CD14-positive monocyte (primary cell): ENCODE measurements around the gene VCL. TPM values are rescaled to one million over a fixed set of nuclear protein-coding genes. Genes with fewer than 3 reads are reported as not detected.

Experiments used
- DNase-seq, 3 donors: peaks; one replicate each; pipeline ENCODE4 v3.0.0-alpha.2; 2011 to 2022
- H2AFZ ChIP-seq: 2 replicates; pipeline ENCODE4 v1.6.0; 2012; ENCODE audit warnings: mild to moderate bottlenecking, low read depth, low read length, inconsistent platforms; ENCODE audit not compliant: insufficient read depth, poor library complexity, severe bottlenecking
- H3K27ac ChIP-seq, 2 donors: 1 replicate in 1 of 2; 2 replicates in 1 of 2; pipeline ENCODE4 v1.5.1; 2012 to 2013; ENCODE audit warnings: low read length in 2 of 2, control low read depth in 1 of 2, inconsistent platforms in 1 of 2, low read depth in 1 of 2, mild to moderate bottlenecking in 1 of 2
- H3K27me3 ChIP-seq, 2 donors: one replicate each; pipeline versions ENCODE4 v1.6.0 to v1.6.1; 2011 to 2013; ENCODE audit warnings: low read length in 2 of 2; ENCODE audit not compliant: control insufficient read depth in 2 of 2, insufficient read depth in 2 of 2
- H3K36me3 ChIP-seq, 2 donors: replicated peaks in 1 of 2; 1 replicate in 1 of 2; 2 replicates in 1 of 2; pipeline versions ENCODE4 v1.5.1 to v1.6.1; 2012 to 2013; ENCODE audit warnings: low read length in 2 of 2, control low read depth in 1 of 2, inconsistent platforms in 1 of 2, mild to moderate bottlenecking in 1 of 2; ENCODE audit not compliant: insufficient read depth in 2 of 2, control insufficient read depth in 1 of 2
- H3K4me1 ChIP-seq, 2 donors: 1 replicate in 1 of 2; 2 replicates in 1 of 2; pipeline versions ENCODE4 v1.5.1 to v1.6.1; 2012 to 2013; ENCODE audit warnings: low read length in 2 of 2, control low read depth in 1 of 2, inconsistent platforms in 1 of 2, mild to moderate bottlenecking in 1 of 2, moderate library complexity in 1 of 2; ENCODE audit not compliant: insufficient read depth in 2 of 2, control insufficient read depth in 1 of 2
- H3K4me2 ChIP-seq: replicated peaks from 2 replicates; pipeline ENCODE3; 2012; ENCODE audit warnings: low read length, moderate library complexity, mild to moderate bottlenecking; ENCODE audit not compliant: poor library complexity, severe bottlenecking; ENCODE audit errors: extremely low read depth
- H3K4me3 ChIP-seq, 3 experiments: fragments of 200-600 bp in 1 of 3; sonication (generic) in 1 of 3; replicated peaks in 1 of 3; 1 replicate in 2 of 3; 2 replicates in 1 of 3; pipeline ENCODE4 v1.5.1; 2011 to 2013; ENCODE audit warnings: low read length in 3 of 3, mild to moderate bottlenecking in 3 of 3, control low read depth in 2 of 3, low read depth in 2 of 3, inconsistent platforms in 1 of 3, moderate library complexity in 1 of 3
- H3K79me2 ChIP-seq: 2 replicates; pipeline ENCODE4 v1.6.0; 2012; ENCODE audit warnings: mild to moderate bottlenecking, control low read depth, inconsistent platforms, low read length, moderate library complexity; ENCODE audit not compliant: insufficient read depth
- H3K9ac ChIP-seq: 2 replicates; pipeline ENCODE4 v1.6.0; 2017; ENCODE audit warnings: low read length, mild to moderate bottlenecking; ENCODE audit not compliant: insufficient read depth, poor library complexity, severe bottlenecking
- H3K9me3 ChIP-seq, 2 donors: replicated peaks in 1 of 2; 1 replicate in 1 of 2; 2 replicates in 1 of 2; pipeline versions ENCODE4 v1.5.1 to v1.6.1; 2012 to 2013; ENCODE audit warnings: low read length in 2 of 2, control low read depth in 1 of 2; ENCODE audit not compliant: control insufficient read depth in 1 of 2, insufficient read depth in 1 of 2
- H4K20me1 ChIP-seq: 2 replicates; pipeline ENCODE4 v1.6.0; 2012; ENCODE audit warnings: mild to moderate bottlenecking, low read length, control low read depth, moderate library complexity; ENCODE audit not compliant: insufficient read depth
- H3K27ac Mint-ChIP-seq, 7 donors: one replicate each; pipeline ENCODE4 v1.8.0; 2020; ENCODE audit warnings: mild to moderate bottlenecking in 7 of 7, mixed read lengths in 7 of 7, moderate library complexity in 6 of 7, inconsistent platforms in 2 of 7
- H3K27me3 Mint-ChIP-seq, 3 donors: one replicate each; pipeline ENCODE4 v1.8.0; 2021 to 2022; ENCODE audit warnings: low read depth in 3 of 3, mild to moderate bottlenecking in 3 of 3, mixed read lengths in 3 of 3, moderate library complexity in 3 of 3, inconsistent platforms in 1 of 3
- H3K36me3 Mint-ChIP-seq, 2 donors: one replicate each; pipeline ENCODE4 v1.8.0; 2020; ENCODE audit warnings: mixed read lengths in 2 of 2, inconsistent platforms in 1 of 2, mild to moderate bottlenecking in 1 of 2
- H3K4me1 Mint-ChIP-seq: one replicate; pipeline ENCODE4 v1.8.0; 2020; ENCODE audit warnings: mild to moderate bottlenecking, mixed read lengths
- H3K4me3 Mint-ChIP-seq, 2 donors: one replicate each; pipeline ENCODE4 v1.8.0; 2020; ENCODE audit warnings: mild to moderate bottlenecking in 2 of 2, mixed read lengths in 2 of 2, moderate library complexity in 1 of 2
- H3K9me3 Mint-ChIP-seq, 7 donors: one replicate each; pipeline ENCODE4 v1.8.0; 2020 to 2022; ENCODE audit warnings: mixed read lengths in 7 of 7, mild to moderate bottlenecking in 6 of 7, moderate library complexity in 6 of 7, inconsistent platforms in 2 of 7
- WGBS: methylation state at CpG from one replicate; pipeline ENCODE4 v1.1.5; 2013; ENCODE audit warnings: missing lambda C conversion rate; ENCODE audit not compliant: insufficient coverage; 5-methylcytosine and 5-hydroxymethylcytosine counted together
- intact Hi-C, 2 donors: fragments of 100-400 bp; cut with micrococcal nuclease; formaldehyde crosslinking; loops; one replicate each; pipeline versions ENCODE4 v1.15.0 to v1.15.1; 2023
- polyA plus RNA-seq, 3 donors: library from polyadenylated mRNA; depleted of rRNA in 1 of 3; unstranded in 2 of 3; stranded (reverse) in 1 of 3; fragments of 300-500 nt in 2 of 3; fragments of >200 nt in 1 of 3; fragmentation: Illumina TruSeq in 2 of 3; gene quantifications; 1 replicate in 2 of 3; 2 replicates in 1 of 3; pipeline ENCODE4 v1.2.3, GENCODE V29; 2012 to 2021
- TF ChIP-seq, protein P1 (sequence below): fragments of 200-600 bp; IDR thresholded peaks from one replicate; pipeline ENCODE4 v1.8.0; 2022; ENCODE audit warnings: antibody characterized with exemption, mild to moderate bottlenecking

Gene VCL
- polyA plus RNA-seq, 3 donors = 39.1 to 68.4 (median 52.8) TPM

DNA sequence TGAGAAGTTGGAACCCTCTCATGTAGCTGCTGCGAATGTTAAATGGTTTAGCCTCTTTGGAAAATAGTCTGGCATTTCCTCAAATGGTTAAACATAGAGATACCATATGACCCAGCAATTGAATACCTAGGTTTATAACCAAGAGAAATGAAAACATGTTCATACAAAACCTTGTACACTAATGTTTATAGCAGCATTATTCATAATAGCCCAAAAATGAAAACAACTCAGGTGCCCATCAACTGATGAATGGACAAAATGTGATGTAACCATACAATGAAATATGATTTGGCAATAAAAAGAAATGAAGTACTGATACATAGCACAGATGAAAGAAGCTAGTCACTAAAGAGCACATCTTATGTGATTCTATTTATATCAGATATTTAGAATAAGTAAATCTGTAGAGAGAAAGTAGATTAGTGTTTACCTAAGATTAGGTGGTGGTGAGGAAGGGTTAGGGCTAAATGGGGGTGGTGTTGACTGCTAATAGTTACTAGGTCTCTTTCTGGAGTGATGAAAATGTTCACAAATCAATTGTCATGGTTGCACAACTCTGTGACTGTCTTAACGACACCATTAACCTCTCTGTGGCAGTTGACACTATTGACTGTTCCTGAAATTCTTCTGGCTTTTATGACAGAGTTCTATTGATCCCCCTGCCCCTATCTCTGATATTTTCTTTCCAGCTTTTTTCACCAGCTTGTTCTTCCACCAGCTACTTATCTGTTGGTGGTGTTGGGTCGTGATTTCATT, 35.2 kb downstream of the VCL start:
- WGBS = 0% methylated on average over 1 of the region's 3 CpGs
- Histone ChIP-seq H3K4me2 (peak overlapping the region; percentile 10), H3K9me3 (no peaks in the 10 kb centered on the region), H3K4me1 (peaks cover 27 to 40% of the 10 kb centered on the region in 2 donors), H3K4me3 (no peak overlapping the region), H3K79me2 (peaks cover 95% of the 10 kb centered on the region), H3K27ac (peak overlapping the region in 1 of 2 donors; percentile 67), H4K20me1 (peaks cover 95% of the 10 kb centered on the region), H3K27me3 (no peaks in the 10 kb centered on the region), H2AFZ (no peak overlapping the region), H3K36me3 (peaks cover 6 to 36% of the 10 kb centered on the region in 2 donors), H3K9ac (no peak overlapping the region)
- TF ChIP-seq, protein P1, sequence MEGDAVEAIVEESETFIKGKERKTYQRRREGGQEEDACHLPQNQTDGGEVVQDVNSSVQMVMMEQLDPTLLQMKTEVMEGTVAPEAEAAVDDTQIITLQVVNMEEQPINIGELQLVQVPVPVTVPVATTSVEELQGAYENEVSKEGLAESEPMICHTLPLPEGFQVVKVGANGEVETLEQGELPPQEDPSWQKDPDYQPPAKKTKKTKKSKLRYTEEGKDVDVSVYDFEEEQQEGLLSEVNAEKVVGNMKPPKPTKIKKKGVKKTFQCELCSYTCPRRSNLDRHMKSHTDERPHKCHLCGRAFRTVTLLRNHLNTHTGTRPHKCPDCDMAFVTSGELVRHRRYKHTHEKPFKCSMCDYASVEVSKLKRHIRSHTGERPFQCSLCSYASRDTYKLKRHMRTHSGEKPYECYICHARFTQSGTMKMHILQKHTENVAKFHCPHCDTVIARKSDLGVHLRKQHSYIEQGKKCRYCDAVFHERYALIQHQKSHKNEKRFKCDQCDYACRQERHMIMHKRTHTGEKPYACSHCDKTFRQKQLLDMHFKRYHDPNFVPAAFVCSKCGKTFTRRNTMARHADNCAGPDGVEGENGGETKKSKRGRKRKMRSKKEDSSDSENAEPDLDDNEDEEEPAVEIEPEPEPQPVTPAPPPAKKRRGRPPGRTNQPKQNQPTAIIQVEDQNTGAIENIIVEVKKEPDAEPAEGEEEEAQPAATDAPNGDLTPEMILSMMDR = no peak
- intact Hi-C loops = no loop called here
- H3K4me3 Mint-ChIP-seq = no peak overlapping the region
- H3K27ac Mint-ChIP-seq = peak overlapping the region in 6 of 7 donors; percentile 3 to 82 (median 70)
- H3K9me3 Mint-ChIP-seq = no peaks in the 10 kb centered on the region
- peaks cover 20 to 45% of the 10 kb centered on the region in 2 donors for H3K36me3 Mint-ChIP-seq
- H3K27me3 Mint-ChIP-seq = no peaks in the 10 kb centered on the region
- peak; percentile 48 to 64 (median 57) for DNase-seq
- peaks cover 46% of the 10 kb centered on the region for H3K4me1 Mint-ChIP-seq

DNA sequence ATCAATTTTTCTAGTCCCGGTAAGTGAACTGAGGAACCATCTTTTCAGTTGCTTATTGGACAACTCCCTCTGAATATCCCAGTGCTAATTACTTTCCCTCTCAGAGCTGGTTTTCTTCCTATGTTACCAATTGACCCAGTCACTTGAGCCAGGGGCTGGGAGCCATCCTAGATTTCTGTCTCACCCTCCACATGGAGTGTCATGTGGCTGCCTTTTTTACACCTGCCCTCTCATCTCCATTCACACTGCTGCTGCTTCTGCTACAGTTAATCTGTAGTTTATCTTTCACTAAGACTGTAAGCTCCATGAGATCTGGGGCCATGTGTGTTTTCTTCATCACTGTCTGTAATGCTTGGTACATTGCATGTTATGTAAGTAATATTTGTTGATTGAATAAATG, 35.8 kb downstream of the VCL start:
- intact Hi-C loops = no loop called here
- no peak for DNase-seq
- Histone ChIP-seq H3K27ac (peak overlapping the region in 1 of 2 donors; percentile 67), H3K4me2 (no peak overlapping the region), H2AFZ (no peak overlapping the region), H3K36me3 (peaks cover 6 to 36% of the 10 kb centered on the region in 2 donors), H3K9ac (no peak overlapping the region), H3K27me3 (no peaks in the 10 kb centered on the region), H3K79me2 (peaks cover 96% of the 10 kb centered on the region), H3K9me3 (no peaks in the 10 kb centered on the region), H4K20me1 (peaks cover 95% of the 10 kb centered on the region), H3K4me3 (no peak overlapping the region), H3K4me1 (peaks cover 31 to 47% of the 10 kb centered on the region in 2 donors)
- H3K4me1 Mint-ChIP-seq = peaks cover 52% of the 10 kb centered on the region
- H3K27me3 Mint-ChIP-seq = no peaks in the 10 kb centered on the region
- 100% methylated on average over 1 of the region's 1 CpG for WGBS
- TF ChIP-seq, protein P1 = no peak
- H3K36me3 Mint-ChIP-seq = peaks cover 18 to 40% of the 10 kb centered on the region in 2 donors
- peak overlapping the region; percentile 35 to 82 (median 77) for H3K27ac Mint-ChIP-seq
- H3K9me3 Mint-ChIP-seq = no peaks in the 10 kb centered on the region
- H3K4me3 Mint-ChIP-seq = no peak overlapping the region
